ENCODE measurements around the gene IVD. TPM values are rescaled to one million over a fixed set of nuclear protein-coding genes. Genes with fewer than 3 reads are reported as not detected.

Gene IVD
- total RNA-seq, 4 donors from 2014 or later: 27.4 to 34.1 (median 29.1) TPM

GRCh38 chr15:40440743-40441564, 35.4 kb downstream of the IVD start, which contains the start of gene BAHD1:
Gene BAHD1, plus strand, starts transcription at chr15:40440953. Its CDS starts 17,512 bp downstream, at chr15:40458465.
- ATAC-seq (peak; percentile 83 to 86), DNase-seq (peak; percentile 95 to 96)
- in situ Hi-C loops (cut with MboI; ENCODE audit: low sequenced_read_pairs in 4 of 4): no loop called here
- no peaks in the 10 kb centered on the region for H3K36me3 ChIP-seq
- intact Hi-C loops (cut with DNase I; ENCODE audit: low total_unique reads): loop anchor here (2.0 to 10.0 kb wide), 4 partner anchors 30 to 124 kb away; partner anchors contain the start of genes CCDC32, CHST14 and RPUSD2
- peak within 1 kb of the TSS; percentile 76 to 86 (median 82) for H3K27ac ChIP-seq
- H3K27me3 ChIP-seq: peaks cover 14 to 23% (median 18%) of the 10 kb centered on the region in 3 donors
- H3K4me3 ChIP-seq: peak within 1 kb of the TSS; percentile 74 to 98 (median 81)
- H3K9me3 ChIP-seq: no peaks in the 10 kb centered on the region
- peak; percentile 46 to 47 for TF ChIP-seq POLR2A (IDR thresholded peaks at IDR 0.05)
- peak in 1 of 5 experiments; percentile 13 for TF ChIP-seq CTCF (IDR thresholded peaks at IDR 0.05 in 4 of 5, conservative IDR thresholded peaks at IDR 0.05 in 1 of 5)
- H3K4me1 ChIP-seq: peaks cover 14 to 20% of the 10 kb centered on the region in 2 donors

GRCh38 chr15:40441565-40442531, 36.3 kb downstream of the IVD start:
- ATAC-seq (peak; percentile 3 to 15), DNase-seq (no peak)
- Histone ChIP-seq H3K9me3 (no peaks in the 10 kb centered on the region), H3K4me3 (peak overlapping the region; percentile 74 to 98 (median 81)), H3K27me3 (peaks cover 6 to 14% (median 9%) of the 10 kb centered on the region in 3 donors), H3K4me1 (peaks cover 10 to 11% of the 10 kb centered on the region in 2 donors), H3K27ac (peak overlapping the region; percentile 37 to 86 (median 79)), H3K36me3 (no peaks in the 10 kb centered on the region)
- intact Hi-C loops (cut with DNase I; ENCODE audit: low total_unique reads): loop anchor here (2.0 to 10.0 kb wide), 4 partner anchors 29 to 123 kb away; partner anchors contain the start of genes CCDC32, CHST14 and RPUSD2
- in situ Hi-C loops (cut with MboI; ENCODE audit: low sequenced_read_pairs in 4 of 4): no loop called here
- TF ChIP-seq POLR2A (IDR thresholded peaks at IDR 0.05): no peak
- peak in 1 of 5 experiments; percentile 20 for TF ChIP-seq CTCF (IDR thresholded peaks at IDR 0.05 in 4 of 5, conservative IDR thresholded peaks at IDR 0.05 in 1 of 5)

GRCh38 chr15:40443255-40443654, 37.7 kb downstream of the IVD start:
- H3K27ac ChIP-seq: no peak overlapping the region
- no peaks in the 10 kb centered on the region for H3K9me3 ChIP-seq
- H3K27me3 ChIP-seq: no peaks in the 10 kb centered on the region
- no peak overlapping the region for H3K4me3 ChIP-seq
- TF ChIP-seq POLR2A (IDR thresholded peaks at IDR 0.05) (no peak), CTCF (IDR thresholded peaks at IDR 0.05 in 4 of 5, conservative IDR thresholded peaks at IDR 0.05 in 1 of 5) (no peak)
- H3K36me3 ChIP-seq: no peaks in the 10 kb centered on the region
- intact Hi-C loops (cut with DNase I; ENCODE audit: low total_unique reads) (loop anchor here (10.0 kb wide), 1 partner anchor 122 kb away; the partner anchor contains the start of genes CCDC32 and RPUSD2), in situ Hi-C loops (cut with MboI; ENCODE audit: low sequenced_read_pairs in 4 of 4) (no loop called here)
- DNase-seq: no peak
- no peak for ATAC-seq
- peaks cover 8 to 9% of the 10 kb centered on the region in 2 donors for H3K4me1 ChIP-seq

GRCh38 chr15:40443846-40444245, 38.3 kb downstream of the IVD start:
- DNase-seq: no peak
- H3K4me1 ChIP-seq: peaks cover 8 to 9% of the 10 kb centered on the region in 2 donors
- in situ Hi-C loops (cut with MboI; ENCODE audit: low sequenced_read_pairs in 4 of 4) (no loop called here), intact Hi-C loops (cut with DNase I; ENCODE audit: low total_unique reads) (loop anchor here (10.0 kb wide), 1 partner anchor 121 kb away; the partner anchor contains the start of genes CCDC32 and RPUSD2)
- H3K4me3 ChIP-seq: no peak overlapping the region
- H3K27ac ChIP-seq: no peak overlapping the region
- no peaks in the 10 kb centered on the region for H3K36me3 ChIP-seq
- ATAC-seq: no peak
- TF ChIP-seq CTCF (IDR thresholded peaks at IDR 0.05 in 4 of 5, conservative IDR thresholded peaks at IDR 0.05 in 1 of 5) (no peak), POLR2A (IDR thresholded peaks at IDR 0.05) (no peak)
- H3K27me3 ChIP-seq: no peaks in the 10 kb centered on the region
- H3K9me3 ChIP-seq: no peaks in the 10 kb centered on the region
